ENCODE results near the gene RPL22.
"Not testable (repeated sequence)": the region's sequence is repeated elsewhere in the genome, so short reads cannot be mapped to it uniquely, and the experiment has no call there.

Gene RPL22

GRCh38 chr1:6234502-6235295, 35.3 kb upstream of the RPL22 start:
- peak in 2 of 58 donors; percentile 12 to 15 for DNase-seq

GRCh38 chr1:6233376-6233775, 34.0 kb upstream of the RPL22 start:
- DNase-seq: no peak

GRCh38 chr1:6225651-6226050, 26.3 kb upstream of the RPL22 start:
- no peak for DNase-seq

GRCh38 chr1:6224718-6225117, 25.3 kb upstream of the RPL22 start:
- no peak for DNase-seq

- DNase-seq: no peak
Observed at GRCh38 chr1:6223617-6224016, 24.2 kb upstream of the RPL22 start.

GRCh38 chr1:6222636-6223035, 23.2 kb upstream of the RPL22 start:
- no peak for DNase-seq

GRCh38 chr1:6221210-6221784, 21.9 kb upstream of the RPL22 start:
- DNase-seq: no peak

GRCh38 chr1:6220236-6220635, 20.8 kb upstream of the RPL22 start:
- DNase-seq: no peak

GRCh38 chr1:6219641-6220040, 20.2 kb upstream of the RPL22 start:
- DNase-seq: not testable (repeated sequence)

GRCh38 chr1:6218375-6219164, 19.2 kb upstream of the RPL22 start:
- no peak for DNase-seq

- no peak for DNase-seq
Observed at GRCh38 chr1:6212193-6212959, 13.0 kb upstream of the RPL22 start.

GRCh38 chr1:6211731-6212130, 12.3 kb upstream of the RPL22 start:
- DNase-seq: no peak

GRCh38 chr1:6210591-6211355, 11.4 kb upstream of the RPL22 start:
- DNase-seq: no peak

- DNase-seq: no peak
Observed at GRCh38 chr1:6209661-6210580, 10.5 kb upstream of the RPL22 start.

GRCh38 chr1:6208723-6209660, 9.6 kb upstream of the RPL22 start:
- DNase-seq: peak in 35 of 58 donors; percentile 2 to 72 (median 30)

- no peak for DNase-seq
Observed at GRCh38 chr1:6207921-6208320, 8.5 kb upstream of the RPL22 start.

GRCh38 chr1:6207075-6207885, 7.9 kb upstream of the RPL22 start:
- no peak for DNase-seq

GRCh38 chr1:6206520-6206855, 7.1 kb upstream of the RPL22 start:
- DNase-seq: no peak

Measured in anterior cingulate cortex (tissue), 58 donors.